Natural killer cell (primary cell): ENCODE measurements around the gene EMC7. TPM values are rescaled to one million over a fixed set of nuclear protein-coding genes. Genes with fewer than 3 reads are reported as not detected.

Source experiments
- ATAC-seq, 3 donors: fragments of 150-1000 bp in 2 of 3; fragments of 200-7000 bp in 1 of 3; cut with Tn5 transposase; 1 replicate in 1 of 3; 2 replicates in 2 of 3; pipeline ENCODE4 v1.10.0; 2021; ENCODE audit warnings: mild to moderate bottlenecking in 2 of 3, moderate library complexity in 2 of 3
- DNase-seq, 2 donors: peaks; one replicate each; pipeline versions ENCODE4 v3.0.0 to v3.0.0-alpha.2; 2013 to 2021; ENCODE audit warnings: mixed read lengths in 1 of 2
- H3K27ac ChIP-seq: one replicate; pipeline ENCODE4 v1.5.1; 2013; ENCODE audit warnings: mild to moderate bottlenecking, low read length
- H3K27me3 ChIP-seq: one replicate; pipeline ENCODE4 v1.6.1; 2013; ENCODE audit warnings: low read length; ENCODE audit not compliant: control insufficient read depth, insufficient read depth
- H3K36me3 ChIP-seq: one replicate; pipeline ENCODE4 v1.6.1; 2013; ENCODE audit warnings: low read length; ENCODE audit not compliant: control insufficient read depth, insufficient read depth
- H3K4me1 ChIP-seq: one replicate; pipeline ENCODE4 v1.6.1; 2013; ENCODE audit warnings: low read length; ENCODE audit not compliant: control insufficient read depth, insufficient read depth
- H3K4me3 ChIP-seq: one replicate; pipeline ENCODE4 v1.5.1; 2013; ENCODE audit warnings: low read length
- H3K9me3 ChIP-seq: one replicate; pipeline ENCODE4 v1.6.1; 2013; ENCODE audit warnings: low read length; ENCODE audit not compliant: control insufficient read depth, insufficient read depth
- H3K27ac Mint-ChIP-seq, 2 donors: one replicate each; pipeline ENCODE4 v1.8.0; 2022; ENCODE audit warnings: mild to moderate bottlenecking in 2 of 2, mixed read lengths in 2 of 2, moderate library complexity in 1 of 2
- H3K27me3 Mint-ChIP-seq, 2 donors: one replicate each; pipeline ENCODE4 v1.8.0; 2022; ENCODE audit warnings: low read depth in 2 of 2, mixed read lengths in 2 of 2
- H3K36me3 Mint-ChIP-seq: one replicate; pipeline ENCODE4 v1.8.0; 2022; ENCODE audit warnings: mixed read lengths
- H3K4me1 Mint-ChIP-seq, 2 donors: one replicate each; pipeline ENCODE4 v1.8.0; 2022; ENCODE audit warnings: mixed read lengths in 2 of 2
- H3K4me3 Mint-ChIP-seq: one replicate; pipeline ENCODE4 v1.8.0; 2022; ENCODE audit warnings: mild to moderate bottlenecking, moderate library complexity, mixed read lengths
- H3K9me3 Mint-ChIP-seq, 2 donors: one replicate each; pipeline ENCODE4 v1.8.0; 2022; ENCODE audit warnings: mixed read lengths in 2 of 2
- WGBS: methylation state at CpG from one replicate; pipeline ENCODE4 v1.1.7; 2013; ENCODE audit warnings: missing lambda C conversion rate; ENCODE audit not compliant: insufficient coverage; 5-methylcytosine and 5-hydroxymethylcytosine counted together
- intact Hi-C: fragments of 100-400 bp; cut with micrococcal nuclease; formaldehyde crosslinking; loops from one replicate; pipeline ENCODE4 v1.14.2; 2022
- total RNA-seq, 4 donors: library from RNA; stranded (reverse); fragments of 120-200 nt in 1 of 4; gene quantifications; one replicate each; pipeline versions ENCODE4 v1.2.3 to v1.2.4, GENCODE V29; 2013 to 2022
- TF ChIP-seq, protein P1 (sequence below): fragments of 200-600 bp; IDR thresholded peaks from one replicate; pipeline ENCODE4 v1.8.0; 2022; ENCODE audit warnings: antibody characterized with exemption

EMC7 gene
- total RNA-seq, 3 donors from 2014 or later (not counting 1 experiment from before 2014, with no cell fraction given): 55.9 to 60.8 (median 59.6) TPM

GRCh38 chr15:34085746-34086145, 15.9 kb downstream of the EMC7 start:
- Histone ChIP-seq H3K27ac (no peak overlapping the region), H3K4me3 (no peak overlapping the region), H3K36me3 (peaks cover 46% of the 10 kb centered on the region), H3K4me1 (no peaks in the 10 kb centered on the region), H3K27me3 (no peaks in the 10 kb centered on the region), H3K9me3 (no peaks in the 10 kb centered on the region)
- no peak for ATAC-seq
- H3K9me3 Mint-ChIP-seq: no peaks in the 10 kb centered on the region
- no peak overlapping the region for H3K27ac Mint-ChIP-seq
- TF ChIP-seq, protein P1, sequence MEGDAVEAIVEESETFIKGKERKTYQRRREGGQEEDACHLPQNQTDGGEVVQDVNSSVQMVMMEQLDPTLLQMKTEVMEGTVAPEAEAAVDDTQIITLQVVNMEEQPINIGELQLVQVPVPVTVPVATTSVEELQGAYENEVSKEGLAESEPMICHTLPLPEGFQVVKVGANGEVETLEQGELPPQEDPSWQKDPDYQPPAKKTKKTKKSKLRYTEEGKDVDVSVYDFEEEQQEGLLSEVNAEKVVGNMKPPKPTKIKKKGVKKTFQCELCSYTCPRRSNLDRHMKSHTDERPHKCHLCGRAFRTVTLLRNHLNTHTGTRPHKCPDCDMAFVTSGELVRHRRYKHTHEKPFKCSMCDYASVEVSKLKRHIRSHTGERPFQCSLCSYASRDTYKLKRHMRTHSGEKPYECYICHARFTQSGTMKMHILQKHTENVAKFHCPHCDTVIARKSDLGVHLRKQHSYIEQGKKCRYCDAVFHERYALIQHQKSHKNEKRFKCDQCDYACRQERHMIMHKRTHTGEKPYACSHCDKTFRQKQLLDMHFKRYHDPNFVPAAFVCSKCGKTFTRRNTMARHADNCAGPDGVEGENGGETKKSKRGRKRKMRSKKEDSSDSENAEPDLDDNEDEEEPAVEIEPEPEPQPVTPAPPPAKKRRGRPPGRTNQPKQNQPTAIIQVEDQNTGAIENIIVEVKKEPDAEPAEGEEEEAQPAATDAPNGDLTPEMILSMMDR: no peak
- no peaks in the 10 kb centered on the region for H3K27me3 Mint-ChIP-seq
- no peak overlapping the region for H3K4me3 Mint-ChIP-seq
- H3K4me1 Mint-ChIP-seq: peaks cover 0 to 5% of the 10 kb centered on the region in 2 donors
- peaks cover 13% of the 10 kb centered on the region for H3K36me3 Mint-ChIP-seq
- WGBS: 82% methylated on average over 2 of the region's 2 CpGs
- intact Hi-C loops: no loop called here
- no peak for DNase-seq

DNA sequence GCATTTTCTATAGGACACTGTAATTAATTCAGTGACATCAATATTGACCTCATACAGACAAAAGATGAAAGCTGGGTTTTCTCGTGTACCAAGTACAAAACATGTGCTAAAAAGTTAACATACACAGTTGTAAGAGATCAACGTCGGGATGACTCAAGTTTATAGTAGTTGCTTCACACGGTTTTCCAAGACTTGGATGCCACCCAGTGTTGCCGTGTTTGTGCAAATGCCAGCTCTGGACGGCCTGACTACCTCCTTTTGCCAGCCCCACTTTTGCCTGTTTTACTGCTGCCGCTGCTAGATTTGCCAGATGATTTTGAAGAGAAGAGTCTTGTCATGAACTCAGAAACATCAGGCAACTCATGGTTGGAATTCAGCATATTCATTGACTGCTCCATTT, 17.6 kb downstream of the EMC7 start:
- Mint-ChIP-seq H3K27me3 (no peaks in the 10 kb centered on the region), H3K27ac (no peak overlapping the region), H3K9me3 (no peaks in the 10 kb centered on the region), H3K36me3 (peaks cover 13% of the 10 kb centered on the region), H3K4me3 (no peak overlapping the region), H3K4me1 (no peaks in the 10 kb centered on the region)
- DNase-seq (no peak), ATAC-seq (no peak)
- intact Hi-C loops: no loop called here
- TF ChIP-seq, protein P1: no peak
- no peaks in the 10 kb centered on the region for H3K27me3 ChIP-seq
- H3K36me3 ChIP-seq: peaks cover 39% of the 10 kb centered on the region
- H3K9me3 ChIP-seq: no peaks in the 10 kb centered on the region
- H3K4me3 ChIP-seq: no peak overlapping the region
- H3K27ac ChIP-seq: no peak overlapping the region
- no peaks in the 10 kb centered on the region for H3K4me1 ChIP-seq
- WGBS: 95% methylated on average over 7 of the region's 7 CpGs

DNA sequence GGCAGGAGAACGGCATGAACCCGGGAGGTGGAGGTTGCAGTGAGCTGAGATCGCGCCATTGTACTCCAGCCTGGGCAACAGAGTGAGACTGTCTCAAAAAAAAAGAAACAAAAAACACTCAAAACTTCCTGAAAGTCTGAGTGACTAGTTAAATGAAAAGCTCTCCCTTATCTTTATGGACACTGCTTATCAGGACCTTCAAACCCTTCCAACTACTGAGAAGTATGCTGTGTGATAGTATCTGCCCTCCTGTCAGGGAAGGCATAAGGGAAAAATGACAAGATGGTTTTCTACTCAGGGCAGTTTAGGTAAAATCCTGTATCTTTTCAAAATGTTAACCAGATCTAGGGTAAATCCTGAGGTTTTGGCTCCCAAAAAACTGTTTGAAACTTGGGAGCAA, 21.8 kb downstream of the EMC7 start:
- H3K9me3 Mint-ChIP-seq: no peaks in the 10 kb centered on the region
- H3K36me3 ChIP-seq: peaks cover 17% of the 10 kb centered on the region
- ATAC-seq (no peak), DNase-seq (no peak)
- TF ChIP-seq, protein P1: no peak
- H3K4me1 ChIP-seq: no peaks in the 10 kb centered on the region
- no peaks in the 10 kb centered on the region for H3K9me3 ChIP-seq
- WGBS: 96% methylated on average over 4 of the region's 4 CpGs
- H3K27me3 ChIP-seq: no peaks in the 10 kb centered on the region
- H3K4me3 Mint-ChIP-seq: no peak overlapping the region
- H3K4me1 Mint-ChIP-seq: no peaks in the 10 kb centered on the region
- no peak overlapping the region for H3K27ac Mint-ChIP-seq
- no peak overlapping the region for H3K27ac ChIP-seq
- peaks cover 10% of the 10 kb centered on the region for H3K36me3 Mint-ChIP-seq
- no peaks in the 10 kb centered on the region for H3K27me3 Mint-ChIP-seq
- no peak overlapping the region for H3K4me3 ChIP-seq
- intact Hi-C loops: no loop called here

GRCh38 chr15:34078900-34079299, 22.8 kb downstream of the EMC7 start:
- intact Hi-C loops: no loop called here
- Histone ChIP-seq H3K9me3 (no peaks in the 10 kb centered on the region), H3K4me3 (no peak overlapping the region), H3K27ac (no peak overlapping the region), H3K36me3 (peaks cover 10% of the 10 kb centered on the region), H3K27me3 (no peaks in the 10 kb centered on the region), H3K4me1 (no peaks in the 10 kb centered on the region)
- Mint-ChIP-seq H3K9me3 (no peaks in the 10 kb centered on the region), H3K36me3 (peaks cover 10% of the 10 kb centered on the region), H3K4me1 (no peaks in the 10 kb centered on the region), H3K27ac (no peak overlapping the region), H3K27me3 (no peaks in the 10 kb centered on the region), H3K4me3 (no peak overlapping the region)
- DNase-seq (no peak), ATAC-seq (no peak)
- TF ChIP-seq, protein P1: no peak
- 97% methylated on average over 2 of the region's 3 CpGs for WGBS
